Progenitor cell of endocrine pancreas (in vitro differentiated cells): ENCODE data around the gene CNPY1. TPM values are rescaled to one million over a fixed set of nuclear protein-coding genes. Genes with fewer than 3 reads are reported as not detected.

Experiments used
- DNase-seq: peaks from one replicate; pipeline ENCODE4 v3.0.0; 2021; ENCODE audit warnings: low spot score; ENCODE audit not compliant: unreplicated experiment
- H3K27ac Mint-ChIP-seq: 2 replicates; pipeline ENCODE4 v1.8.0; 2021; ENCODE audit warnings: mild to moderate bottlenecking, moderate library complexity, mixed read lengths
- H3K27me3 Mint-ChIP-seq: 2 replicates; pipeline ENCODE4 v1.8.0; 2021; ENCODE audit warnings: mixed read lengths
- H3K36me3 Mint-ChIP-seq: 2 replicates; pipeline ENCODE4 v1.8.0; 2022; ENCODE audit warnings: mixed read lengths; ENCODE audit not compliant: insufficient read depth
- H3K4me1 Mint-ChIP-seq: 2 replicates; pipeline ENCODE4 v1.8.0; 2021; ENCODE audit warnings: low read depth, mixed read lengths
- H3K4me3 Mint-ChIP-seq: 2 replicates; pipeline ENCODE4 v1.8.0; 2021; ENCODE audit warnings: low read depth, mild to moderate bottlenecking, moderate library complexity, mixed read lengths
- H3K9me3 Mint-ChIP-seq: 2 replicates; pipeline ENCODE4 v1.8.0; 2021; ENCODE audit warnings: low read depth, mixed read lengths
- total RNA-seq: library from RNA; stranded (reverse); gene quantifications from 2 replicates; pipeline ENCODE4 v1.2.1, GENCODE V29; 2021
- TF ChIP-seq, protein P1 (sequence below): fragments of 200-600 bp; sonication (generic); IDR thresholded peaks from one replicate; pipeline ENCODE4 v1.5.0; 2021; ENCODE audit warnings: antibody characterized with exemption, mild to moderate bottlenecking; ENCODE audit not compliant: unreplicated experiment

The CNPY1 gene
- total RNA-seq, 1 donor from 2014 or later = not detected

GRCh38 chr7:155550916-155551315, 4.6 kb upstream of the CNPY1 start:
- peaks cover 2% of the 10 kb centered on the region for H3K4me1 Mint-ChIP-seq
- no peak overlapping the region for H3K4me3 Mint-ChIP-seq
- H3K27me3 Mint-ChIP-seq = peaks cover 18% of the 10 kb centered on the region
- no peak for DNase-seq
- no peaks in the 10 kb centered on the region for H3K9me3 Mint-ChIP-seq
- no peak overlapping the region for H3K27ac Mint-ChIP-seq
- TF ChIP-seq, protein P1, sequence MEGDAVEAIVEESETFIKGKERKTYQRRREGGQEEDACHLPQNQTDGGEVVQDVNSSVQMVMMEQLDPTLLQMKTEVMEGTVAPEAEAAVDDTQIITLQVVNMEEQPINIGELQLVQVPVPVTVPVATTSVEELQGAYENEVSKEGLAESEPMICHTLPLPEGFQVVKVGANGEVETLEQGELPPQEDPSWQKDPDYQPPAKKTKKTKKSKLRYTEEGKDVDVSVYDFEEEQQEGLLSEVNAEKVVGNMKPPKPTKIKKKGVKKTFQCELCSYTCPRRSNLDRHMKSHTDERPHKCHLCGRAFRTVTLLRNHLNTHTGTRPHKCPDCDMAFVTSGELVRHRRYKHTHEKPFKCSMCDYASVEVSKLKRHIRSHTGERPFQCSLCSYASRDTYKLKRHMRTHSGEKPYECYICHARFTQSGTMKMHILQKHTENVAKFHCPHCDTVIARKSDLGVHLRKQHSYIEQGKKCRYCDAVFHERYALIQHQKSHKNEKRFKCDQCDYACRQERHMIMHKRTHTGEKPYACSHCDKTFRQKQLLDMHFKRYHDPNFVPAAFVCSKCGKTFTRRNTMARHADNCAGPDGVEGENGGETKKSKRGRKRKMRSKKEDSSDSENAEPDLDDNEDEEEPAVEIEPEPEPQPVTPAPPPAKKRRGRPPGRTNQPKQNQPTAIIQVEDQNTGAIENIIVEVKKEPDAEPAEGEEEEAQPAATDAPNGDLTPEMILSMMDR = no peak
- H3K36me3 Mint-ChIP-seq = no peaks in the 10 kb centered on the region

DNA sequence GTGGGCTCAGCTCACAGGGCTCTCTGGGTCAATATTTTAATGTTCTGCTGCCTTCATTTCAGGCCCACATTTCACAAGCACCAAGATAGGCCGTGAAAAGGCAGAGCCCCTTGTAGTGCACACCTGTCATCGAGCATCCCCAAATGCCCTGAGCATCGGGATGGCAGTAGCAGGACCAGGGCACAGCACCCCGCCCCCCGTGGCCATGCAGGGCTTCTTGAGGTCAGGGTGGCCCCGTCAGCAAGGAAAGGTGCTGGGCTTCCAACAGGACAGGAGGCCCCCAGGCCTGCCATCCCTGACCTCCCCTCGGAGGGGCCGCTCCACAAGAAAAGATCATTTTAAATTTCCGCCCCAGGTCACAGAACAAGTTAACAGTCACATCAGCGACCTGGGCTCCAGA, 2.9 kb upstream of the CNPY1 start:
- TF ChIP-seq, protein P1 = no peak
- peaks cover 20% of the 10 kb centered on the region for H3K27me3 Mint-ChIP-seq
- no peak overlapping the region for H3K4me3 Mint-ChIP-seq
- H3K9me3 Mint-ChIP-seq = no peaks in the 10 kb centered on the region
- no peaks in the 10 kb centered on the region for H3K4me1 Mint-ChIP-seq
- DNase-seq = no peak
- H3K27ac Mint-ChIP-seq = no peak overlapping the region
- no peaks in the 10 kb centered on the region for H3K36me3 Mint-ChIP-seq

- Mint-ChIP-seq H3K27me3 (peaks cover 23% of the 10 kb centered on the region), H3K27ac (no peak overlapping the region), H3K36me3 (no peaks in the 10 kb centered on the region), H3K4me1 (no peaks in the 10 kb centered on the region), H3K9me3 (no peaks in the 10 kb centered on the region), H3K4me3 (no peak overlapping the region)
- TF ChIP-seq, protein P1 = no peak
- no peak for DNase-seq
Observed at GRCh38 chr7:155547161-155547791, 917 bp upstream of the CNPY1 start.

DNA sequence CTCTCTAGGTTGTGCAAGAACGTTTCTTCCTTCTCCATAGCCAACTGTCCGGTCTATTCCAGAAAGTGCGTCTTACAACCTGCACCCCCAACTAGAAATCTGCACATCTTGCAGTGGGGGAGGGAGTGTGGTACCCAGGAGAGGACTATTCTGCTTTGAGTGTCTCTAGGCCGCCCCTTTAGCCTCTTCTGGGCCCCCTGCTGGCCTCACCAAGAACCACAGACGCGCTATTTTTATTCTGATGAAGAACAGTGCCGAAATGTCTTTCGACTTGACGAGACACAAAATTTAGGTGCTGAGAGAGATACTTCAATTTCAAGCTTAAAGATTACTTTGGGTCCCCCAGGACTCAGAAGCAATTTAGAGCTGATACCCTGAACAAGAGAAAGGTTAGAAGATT, 1.0 kb downstream of the CNPY1 start:
- no peak overlapping the region for H3K27ac Mint-ChIP-seq
- no peak overlapping the region for H3K4me3 Mint-ChIP-seq
- H3K27me3 Mint-ChIP-seq = peaks cover 24% of the 10 kb centered on the region
- no peaks in the 10 kb centered on the region for H3K36me3 Mint-ChIP-seq
- no peaks in the 10 kb centered on the region for H3K9me3 Mint-ChIP-seq
- TF ChIP-seq, protein P1 = peak; percentile 34
- DNase-seq = no peak
- no peaks in the 10 kb centered on the region for H3K4me1 Mint-ChIP-seq

- no peak for DNase-seq
- Mint-ChIP-seq H3K36me3 (no peaks in the 10 kb centered on the region), H3K9me3 (no peaks in the 10 kb centered on the region), H3K4me3 (no peak overlapping the region), H3K4me1 (no peaks in the 10 kb centered on the region), H3K27me3 (peaks cover 32% of the 10 kb centered on the region), H3K27ac (no peak overlapping the region)
- TF ChIP-seq, protein P1 = no peak
Observed at GRCh38 chr7:155544485-155544884, 1.9 kb downstream of the CNPY1 start.
